Measurements from ENCODE around the gene NPAS3.

NPAS3 gene

GRCh38 chr14:33560718-33561431 lies 622.2 kb downstream of the NPAS3 start:
- no peak for DNase-seq (ENCODE audit: low read depth)

DNA sequence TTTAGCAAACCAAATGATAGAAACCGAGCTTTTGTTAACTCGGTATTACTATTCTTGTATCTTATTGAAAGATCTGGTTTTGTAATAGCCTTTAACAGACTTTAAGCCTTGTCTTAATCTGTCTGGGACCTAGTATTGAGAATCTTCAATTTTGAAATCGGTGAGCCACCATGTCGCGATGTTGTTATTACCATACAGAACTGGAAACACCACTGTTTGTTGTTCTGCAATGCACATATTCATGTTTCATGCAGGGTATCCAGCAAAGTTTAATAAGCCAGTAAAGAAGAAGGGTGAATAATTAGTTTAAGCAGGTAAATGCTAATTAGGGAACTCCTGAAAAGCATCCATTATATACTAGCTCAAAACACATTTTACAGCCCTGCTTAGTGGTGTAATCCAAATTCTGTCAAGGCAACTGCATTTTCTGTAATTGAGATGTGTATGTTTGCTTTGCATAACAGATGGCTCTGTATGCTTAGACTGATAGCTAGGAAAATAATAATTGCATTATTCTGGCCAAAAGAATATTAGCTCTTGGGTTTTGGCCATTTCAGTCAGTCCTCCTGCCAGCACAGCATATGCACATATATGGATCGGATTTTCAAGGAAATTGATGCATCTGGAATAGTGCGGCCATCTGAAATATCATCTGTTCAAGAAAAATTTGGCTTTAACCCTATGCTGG lies 623.0 kb downstream of the NPAS3 start:
- DNase-seq (ENCODE audit: low read depth), result no peak

GRCh38 chr14:33563191-33563900 lies 624.7 kb downstream of the NPAS3 start:
- DNase-seq (ENCODE audit: low read depth), result no peak

DNA sequence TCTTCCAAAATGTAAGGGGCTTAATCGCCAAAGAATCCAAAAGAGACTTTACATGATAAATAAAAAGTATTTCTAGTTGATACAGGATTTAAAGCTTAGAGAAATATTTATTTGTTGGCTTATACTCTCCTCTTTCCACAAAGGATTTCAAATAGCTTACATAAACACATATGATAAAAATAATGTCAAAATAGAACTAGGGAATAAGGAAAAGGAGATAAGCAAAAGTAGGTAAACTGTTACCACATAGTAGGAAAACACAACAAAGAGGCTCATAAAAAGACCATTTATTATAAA lies 625.2 kb downstream of the NPAS3 start:
- DNase-seq (ENCODE audit: low read depth), result no peak

DNA sequence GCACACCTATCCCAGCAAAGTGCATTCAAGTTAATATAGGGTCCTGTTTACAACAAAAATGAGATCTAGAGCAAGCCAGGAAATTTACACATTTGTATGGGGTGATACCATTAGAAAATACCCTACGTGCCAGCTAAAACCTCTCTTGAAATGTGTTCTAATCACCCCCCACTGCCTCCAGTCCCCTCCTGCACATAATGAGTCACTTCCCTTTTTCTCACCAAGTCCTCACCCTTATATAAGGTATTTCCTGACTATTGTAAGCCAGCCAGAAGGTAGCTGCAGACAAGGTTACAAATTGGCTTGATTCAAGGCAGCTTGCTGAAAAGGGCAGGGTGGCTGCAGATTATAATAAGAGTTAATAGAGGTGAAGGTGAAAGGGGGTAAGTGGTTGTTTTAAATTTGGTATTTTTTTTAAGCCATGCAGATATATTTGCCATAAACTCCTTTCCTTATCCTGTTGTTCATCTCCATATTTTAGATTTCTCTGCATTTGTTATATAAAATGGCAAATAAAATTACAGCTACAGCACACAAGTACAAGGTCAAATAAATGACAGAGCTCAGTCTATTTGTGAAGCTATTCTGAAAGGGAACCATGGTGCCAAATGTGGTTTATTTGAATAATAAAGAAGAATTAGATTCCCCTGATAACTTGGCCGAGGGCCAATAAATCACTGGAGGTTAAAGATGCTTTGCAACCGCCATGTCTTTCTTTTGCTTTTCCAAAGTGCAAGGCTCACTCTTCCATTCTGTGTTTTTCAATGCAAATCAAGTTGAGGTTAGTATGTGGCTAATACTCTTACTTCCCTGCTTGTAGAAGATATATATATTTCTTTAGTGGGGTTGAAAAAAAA lies 626.3 kb downstream of the NPAS3 start:
- DNase-seq (ENCODE audit: low read depth), result no peak

GRCh38 chr14:33566082-33566481 lies 627.4 kb downstream of the NPAS3 start:
- DNase-seq (ENCODE audit: low read depth), result no peak

GRCh38 chr14:33567023-33567728 lies 628.5 kb downstream of the NPAS3 start:
- DNase-seq (ENCODE audit: low read depth), result no peak

DNA sequence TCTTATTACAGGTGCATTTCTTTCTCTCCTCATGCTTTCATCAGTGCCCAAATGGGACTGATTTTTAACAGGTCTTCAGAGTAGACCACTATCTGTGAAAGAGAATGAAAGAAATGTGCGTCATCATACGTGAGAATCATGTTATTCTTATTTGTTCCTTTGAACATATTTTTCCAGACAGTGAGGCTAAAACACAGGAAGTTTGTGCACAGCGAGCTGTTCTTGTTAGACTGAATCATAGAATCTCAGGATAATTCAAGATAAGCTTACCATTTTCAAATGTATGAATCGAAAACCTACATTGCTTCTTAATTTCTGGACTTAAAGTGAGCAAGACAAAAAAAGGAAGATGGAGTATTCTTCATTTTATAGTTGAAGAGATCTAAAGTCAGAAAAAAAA lies 629.1 kb downstream of the NPAS3 start:
- no peak for DNase-seq (ENCODE audit: low read depth)

DNA sequence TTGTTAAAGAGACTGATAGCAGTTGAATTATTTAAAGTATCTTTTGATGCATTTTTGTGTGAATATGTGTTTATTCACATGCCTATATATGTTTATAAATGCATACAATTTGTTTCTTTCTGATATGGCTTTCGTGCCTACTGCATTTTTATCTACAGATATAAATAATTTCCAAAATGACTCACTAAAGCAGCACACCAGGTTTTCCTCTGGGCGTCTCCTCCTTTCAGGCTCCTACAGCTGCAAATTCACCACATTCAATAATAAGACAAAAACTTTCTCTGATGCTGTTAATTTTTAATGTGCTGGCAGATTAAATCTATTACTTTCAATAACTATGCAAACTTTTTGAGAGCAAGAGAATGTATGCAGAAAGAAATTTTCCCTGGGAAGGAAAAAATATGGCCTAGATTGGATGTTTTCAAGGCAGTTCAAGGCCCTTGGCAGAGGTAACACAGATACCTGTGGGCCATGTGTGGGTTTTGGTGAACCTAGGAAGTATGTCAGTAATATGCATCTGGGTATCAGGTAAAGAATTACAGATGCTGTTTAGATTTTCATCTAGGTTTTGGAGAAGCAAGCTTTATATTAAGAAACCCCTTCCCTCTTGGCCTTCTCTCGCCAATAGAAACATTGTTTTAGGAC lies 630.4 kb downstream of the NPAS3 start:
- no peak for DNase-seq (ENCODE audit: low read depth)

GRCh38 chr14:33569821-33570687 lies 631.4 kb downstream of the NPAS3 start:
- DNase-seq (ENCODE audit: low read depth), result no peak

DNA sequence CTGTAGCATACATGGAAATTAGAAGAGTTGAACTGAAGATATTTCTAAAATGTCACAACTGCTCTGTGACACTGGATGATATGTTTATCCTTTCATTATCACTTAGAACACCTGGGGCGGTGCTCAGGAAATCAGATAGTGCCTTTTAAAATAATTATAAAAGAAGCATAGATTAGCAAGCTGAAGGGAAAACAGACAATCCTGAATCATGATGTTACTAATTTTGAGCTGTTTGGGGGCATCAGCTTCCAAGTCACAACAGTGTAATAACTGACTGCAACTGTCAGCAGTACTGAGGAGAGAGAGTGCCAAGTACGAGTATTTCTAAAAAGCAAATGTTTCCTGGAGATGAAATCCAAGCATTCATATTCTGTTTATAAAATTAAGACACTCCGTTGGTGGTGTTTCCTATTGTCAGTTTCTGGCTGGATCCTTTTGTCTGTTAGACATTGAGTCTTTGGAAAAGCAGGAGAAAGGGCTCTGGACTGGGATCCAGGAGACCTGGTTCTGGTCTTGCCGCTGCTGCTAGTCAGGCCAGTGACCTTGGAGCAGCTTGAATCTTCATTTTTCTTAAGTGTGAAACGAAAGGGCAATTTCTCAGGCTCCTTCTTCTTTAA lies 632.1 kb downstream of the NPAS3 start:
- DNase-seq (ENCODE audit: low read depth), result no peak

- no peak for DNase-seq (ENCODE audit: low read depth)
Observed at GRCh38 chr14:33573301-33573880, 634.7 kb downstream of the NPAS3 start.

GRCh38 chr14:33576014-33576413 lies 637.3 kb downstream of the NPAS3 start:
- DNase-seq (ENCODE audit: low read depth), result no peak

DNA sequence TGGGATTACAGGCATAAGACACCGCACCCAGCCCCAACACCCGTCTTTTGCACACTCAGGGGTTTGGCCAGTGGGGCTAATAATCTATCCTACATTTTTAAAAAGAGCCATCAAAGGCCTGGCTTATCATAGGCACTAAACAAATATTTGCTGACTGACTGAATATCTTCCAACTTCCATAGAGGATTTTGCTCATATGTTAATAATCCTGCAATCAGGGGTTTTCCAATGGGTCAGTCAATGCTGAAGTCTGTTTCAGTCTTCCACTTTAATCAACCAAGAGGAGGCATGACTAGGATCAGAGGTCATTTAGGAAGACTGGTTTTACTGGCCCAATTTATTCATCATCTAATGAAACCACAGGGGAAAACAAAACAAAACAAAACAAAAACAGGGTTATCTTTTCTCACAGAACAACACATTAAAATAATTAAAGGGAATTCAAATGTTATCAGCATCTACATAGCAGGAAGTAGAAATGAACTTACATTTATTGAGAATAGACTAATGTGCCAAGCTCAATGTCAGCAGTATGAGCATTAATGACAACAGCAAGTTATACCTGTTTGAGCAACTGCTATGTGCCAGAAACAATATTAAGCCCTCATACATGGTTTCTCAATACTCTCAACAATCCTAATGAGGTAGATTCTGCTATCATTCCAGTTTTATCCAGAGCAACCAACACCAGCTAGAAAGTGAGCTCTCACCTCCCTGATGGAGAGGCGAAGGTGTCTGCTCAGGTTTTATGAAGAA lies 640.0 kb downstream of the NPAS3 start:
- DNase-seq (ENCODE audit: low read depth), result no peak

DNA sequence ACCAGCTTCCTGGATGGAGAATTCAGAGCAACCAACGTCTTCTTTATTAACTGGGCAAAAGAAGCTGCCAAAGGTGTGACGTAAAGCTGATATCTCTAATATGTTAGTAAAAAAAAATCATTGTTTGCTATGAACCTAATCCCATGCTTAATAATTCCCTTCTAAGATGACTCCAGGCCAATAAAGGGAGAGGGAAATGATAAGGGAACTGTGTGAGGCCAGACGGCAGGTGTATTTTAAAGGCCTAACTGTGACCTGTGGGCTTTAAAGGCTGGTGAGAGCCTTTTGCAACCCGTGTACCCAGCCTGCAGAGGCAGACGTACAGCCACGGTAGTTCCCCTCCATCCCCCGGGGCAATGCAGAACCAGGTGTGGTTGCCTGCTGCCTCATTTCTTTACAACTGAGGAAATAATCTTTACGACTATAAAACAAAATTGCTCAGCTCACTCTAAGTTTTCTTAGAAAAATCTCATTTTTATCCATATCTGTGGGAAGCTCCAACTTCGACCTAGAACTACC lies 641.6 kb downstream of the NPAS3 start:
- no peak for DNase-seq (ENCODE audit: low read depth)

- DNase-seq (ENCODE audit: low read depth), result no peak
Observed at GRCh38 chr14:33580841-33581240, 642.2 kb downstream of the NPAS3 start.

GRCh38 chr14:33584697-33585096 lies 646.0 kb downstream of the NPAS3 start:
- no peak for DNase-seq (ENCODE audit: low read depth)

DNA sequence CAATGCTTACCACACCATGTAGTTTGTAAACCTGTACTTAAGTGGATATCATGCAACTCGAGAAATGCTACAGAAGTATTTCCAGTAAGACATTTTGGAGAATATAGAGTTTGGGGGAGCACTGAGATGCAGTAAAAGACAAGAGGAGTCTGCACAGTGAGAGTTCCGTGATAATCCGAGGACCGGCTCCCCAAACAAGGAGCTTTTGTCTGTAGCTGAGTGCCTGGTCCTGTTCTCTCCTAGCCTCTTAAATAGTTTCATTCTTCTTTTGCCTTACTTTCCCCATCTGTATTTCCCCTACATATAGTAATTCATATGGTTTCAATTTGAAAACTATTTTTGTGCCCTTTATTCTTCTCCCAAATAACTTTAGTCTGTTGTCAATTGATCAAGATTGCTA lies 648.1 kb downstream of the NPAS3 start:
- DNase-seq (ENCODE audit: low read depth), result no peak

GRCh38 chr14:33587791-33588190 lies 649.1 kb downstream of the NPAS3 start:
- DNase-seq (ENCODE audit: low read depth), result no peak
